Activated T-cell treated with anti-CD3 and anti-CD28 coated beads for 48 hours (primary cell): Measurements from ENCODE around the gene DALRD3.
A peak's percentile ranks its signal among the peaks of the same experiment; 100 is the strongest.

Experiments used
- DNase-seq: peaks from one replicate; pipeline ENCODE4 v3.0.0-alpha.2; 2020; ENCODE audit warnings: low read depth

DALRD3 gene

DNA sequence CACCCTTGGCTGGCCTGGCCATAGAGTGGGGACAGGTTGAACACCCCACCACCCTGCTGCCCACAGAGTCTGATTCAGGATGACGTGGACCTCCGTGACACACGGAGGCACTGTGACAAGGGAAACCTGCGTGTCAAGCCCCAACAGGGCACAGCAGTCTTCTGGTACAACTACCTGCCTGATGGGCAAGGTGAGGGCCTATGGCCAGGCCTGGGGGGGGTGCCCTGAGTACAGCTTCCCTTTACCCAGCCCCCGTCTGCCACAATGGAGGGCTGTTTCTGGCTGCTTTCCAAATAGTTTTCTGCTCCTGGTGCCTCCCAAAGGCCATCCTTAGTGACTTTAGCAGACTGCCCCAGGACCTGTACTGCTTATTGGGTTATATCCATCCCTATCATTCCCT lies 12.4 kb downstream of the DALRD3 start:
- DNase-seq = no peak

DNA sequence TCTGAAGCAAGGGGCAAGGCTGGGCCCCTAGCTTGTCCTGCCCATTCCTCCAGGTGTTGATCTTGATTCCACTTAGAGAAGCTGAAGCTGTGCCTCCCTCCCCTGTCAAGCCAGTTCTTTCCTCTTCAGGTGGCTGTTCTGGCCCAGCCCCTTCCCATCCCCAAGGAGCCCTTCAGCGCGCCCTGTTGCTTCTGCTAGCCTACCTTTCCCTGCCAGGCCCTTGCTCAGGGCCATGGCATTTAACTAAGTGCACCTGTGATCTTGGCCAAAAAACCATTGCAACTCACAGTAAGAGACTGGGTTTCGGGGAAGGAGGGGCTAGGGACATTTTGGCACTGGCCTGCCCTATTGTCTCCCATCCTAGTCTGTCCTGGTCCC lies 13.1 kb downstream of the DALRD3 start:
- no peak for DNase-seq

- DNase-seq = no peak
Measured at GRCh38 chr3:49004352-49005302, 13.8 kb downstream of the DALRD3 start.

DNA sequence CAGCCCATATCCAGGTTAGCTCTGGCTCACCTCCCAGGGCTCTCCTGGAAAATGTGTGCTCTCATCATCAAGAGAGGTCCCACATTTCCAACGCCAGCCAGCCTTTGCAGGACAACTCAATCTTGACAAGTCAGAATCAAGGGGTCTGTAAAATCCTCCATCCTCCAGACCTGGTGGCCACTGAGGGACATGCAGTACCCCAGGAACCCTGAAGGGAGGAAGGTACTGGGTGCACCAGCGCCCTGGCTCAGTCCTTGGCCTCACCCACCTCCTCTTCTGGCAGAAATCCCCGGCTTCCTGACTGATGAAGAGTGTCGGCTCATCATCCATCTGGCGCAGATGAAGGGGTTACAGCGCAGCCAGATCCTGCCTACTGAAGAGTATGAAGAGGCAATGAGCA lies 17.2 kb downstream of the DALRD3 start:
- no peak for DNase-seq

GRCh38 chr3:48999085-48999858 lies 19.1 kb downstream of the DALRD3 start:
- no peak for DNase-seq

GRCh38 chr3:48997714-48998637 lies 20.4 kb downstream of the DALRD3 start:
- DNase-seq = no peak

- DNase-seq = no peak
Measured at GRCh38 chr3:48997102-48997635, 21.2 kb downstream of the DALRD3 start.

DNA sequence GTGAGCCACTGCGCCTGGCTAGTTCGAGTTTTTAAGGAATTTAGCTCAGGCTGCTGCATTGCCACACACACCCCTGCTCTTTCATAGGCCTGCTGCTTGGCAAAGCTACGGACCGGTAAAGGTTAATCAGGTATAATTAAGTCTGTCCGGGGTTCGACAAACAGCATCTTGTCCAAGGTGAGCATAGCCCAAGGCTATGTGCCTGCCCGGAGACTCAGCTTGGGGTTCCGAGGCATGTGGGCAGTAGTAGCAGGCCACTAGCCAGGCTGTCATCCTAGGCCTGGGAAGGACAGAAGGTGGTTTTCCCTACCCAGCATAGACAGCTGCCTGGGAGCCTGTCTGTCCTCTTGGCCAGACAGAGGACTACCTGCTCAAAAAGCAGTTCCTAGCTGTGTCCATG lies 21.7 kb downstream of the DALRD3 start:
- DNase-seq = no peak

GRCh38 chr3:48993834-48994233 lies 24.5 kb downstream of the DALRD3 start:
- DNase-seq = no peak

GRCh38 chr3:48991851-48992545 lies 26.4 kb downstream of the DALRD3 start:
- DNase-seq = no peak

- peak; percentile 26 for DNase-seq
Measured at GRCh38 chr3:48990636-48991469, 27.5 kb downstream of the DALRD3 start.

DNA sequence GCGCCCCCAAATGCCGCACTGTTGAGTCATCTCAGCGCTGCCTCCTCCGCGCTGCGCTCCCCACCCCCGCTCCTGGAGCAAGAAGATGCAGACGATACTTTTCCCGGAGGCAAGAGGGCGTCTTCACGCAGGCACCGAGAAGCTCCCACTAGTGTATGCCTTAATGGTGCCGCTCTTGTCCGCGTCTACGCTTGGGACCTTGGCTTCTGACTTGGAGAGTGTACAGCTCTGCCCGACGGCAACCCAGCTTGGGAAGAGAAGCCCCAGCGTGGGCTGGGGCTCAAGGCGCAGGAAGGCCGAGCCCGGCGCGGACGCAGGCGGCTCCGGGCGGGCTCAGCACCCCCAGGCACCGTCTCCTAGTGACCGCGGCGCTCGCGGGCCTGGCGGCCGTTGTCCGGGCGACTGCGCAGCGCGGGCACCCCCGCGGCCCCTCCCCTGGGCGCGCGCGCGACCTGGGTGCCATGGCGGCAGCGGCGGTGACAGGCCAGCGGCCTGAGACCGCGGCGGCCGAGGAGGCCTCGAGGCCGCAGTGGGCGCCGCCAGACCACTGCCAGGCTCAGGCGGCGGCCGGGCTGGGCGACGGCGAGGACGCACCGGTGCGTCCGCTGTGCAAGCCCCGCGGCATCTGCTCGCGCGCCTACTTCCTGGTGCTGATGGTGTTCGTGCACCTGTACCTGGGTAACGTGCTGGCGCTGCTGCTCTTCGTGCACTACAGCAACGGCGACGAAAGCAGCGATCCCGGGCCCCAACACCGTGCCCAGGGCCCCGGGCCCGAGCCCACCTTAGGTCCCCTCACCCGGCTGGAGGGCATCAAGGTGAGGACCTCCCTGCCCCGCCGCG lies 28.4 kb downstream of the DALRD3 start, which contains the start of gene P4HTM:
Gene P4HTM, plus strand, starts transcription at position 446 of the 840 bp plus-strand sequence. Its CDS starts 16 bp downstream, at position 462.
- peak; percentile 80 for DNase-seq

DNA sequence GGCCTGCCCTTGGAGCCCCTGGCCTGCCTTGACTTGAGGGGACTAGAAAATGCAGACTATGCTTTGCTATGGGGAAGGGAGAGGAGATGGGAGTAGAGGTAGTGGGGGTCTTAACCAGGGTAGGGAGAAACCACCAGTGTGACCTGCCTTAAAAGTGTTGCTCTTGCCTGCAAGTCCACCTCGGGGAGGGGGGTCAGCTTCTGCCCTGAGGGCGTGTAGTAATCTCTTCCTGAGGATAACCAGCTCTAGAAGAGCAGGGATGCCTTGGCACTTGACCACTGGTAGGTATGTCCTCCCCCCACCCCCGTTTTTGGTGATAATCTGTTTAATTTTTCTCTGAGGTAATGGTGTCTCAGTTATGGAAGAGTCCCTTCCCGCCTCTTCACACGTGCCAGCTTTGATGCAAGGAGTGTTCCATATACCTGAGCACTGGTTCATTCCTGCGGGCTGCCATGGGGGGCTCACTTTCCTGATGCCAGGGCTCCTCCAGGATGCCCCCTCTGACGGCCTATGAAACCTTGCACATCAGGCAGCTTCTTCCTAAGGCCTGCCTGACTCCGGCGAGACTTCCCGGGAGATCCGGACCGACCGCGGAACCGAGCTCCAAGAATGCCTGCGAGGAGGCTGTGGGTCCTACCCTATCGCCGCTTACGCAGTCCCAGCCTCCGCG lies 29.1 kb downstream of the DALRD3 start:
- no peak for DNase-seq

GRCh38 chr3:48985831-48986376 lies 32.5 kb downstream of the DALRD3 start:
- DNase-seq = no peak

DNA sequence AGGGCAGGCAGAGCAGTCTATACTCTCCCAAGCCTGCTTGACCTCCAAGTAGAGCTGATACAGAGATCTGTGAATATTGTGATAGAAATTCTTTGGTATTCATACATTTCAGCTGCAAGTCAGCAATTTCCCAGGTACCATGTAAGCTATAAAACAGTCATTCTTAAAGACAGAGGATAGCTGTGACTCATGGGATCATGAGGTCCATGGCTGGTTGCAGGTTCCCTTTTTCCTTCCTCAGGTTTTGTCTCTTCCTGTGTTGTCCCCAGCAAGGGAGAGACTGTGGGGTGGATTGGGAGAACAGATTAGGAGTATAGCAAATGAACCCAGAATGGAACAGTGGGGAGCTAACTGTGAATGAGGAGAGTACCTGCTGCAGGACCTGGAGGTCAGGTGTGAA lies 33.7 kb downstream of the DALRD3 start:
- DNase-seq = no peak

GRCh38 chr3:48983096-48983495 lies 35.3 kb downstream of the DALRD3 start:
- DNase-seq = no peak

- DNase-seq = no peak
Measured at GRCh38 chr3:48982686-48983085, 35.7 kb downstream of the DALRD3 start.

DNA sequence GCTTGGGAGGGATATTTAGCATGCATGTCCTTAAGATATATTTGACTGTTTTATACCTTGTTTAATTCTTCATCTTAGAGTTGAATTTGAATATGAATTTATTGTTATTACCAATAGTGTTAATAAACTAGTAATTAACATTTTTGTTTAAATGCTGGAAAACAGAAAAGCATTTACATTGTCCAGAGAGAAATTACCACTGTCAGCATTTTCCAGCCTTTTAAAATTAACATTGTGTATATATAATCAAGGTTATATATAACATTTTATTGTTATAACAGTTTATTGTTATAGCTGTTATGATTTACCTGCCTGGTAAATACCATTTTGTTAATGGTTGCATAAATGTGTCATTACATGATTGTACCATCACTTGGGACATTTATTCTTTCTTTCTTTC lies 36.4 kb downstream of the DALRD3 start:
- no peak for DNase-seq
